DMS 273 treated with DMSO at 0.1 percent for 48 hours (cell line): Measurements from ENCODE around the gene KCNJ5.

Source experiments
- DNase-seq: peaks from one replicate; lab custom pipeline; 2025; lab: John Stamatoyannopoulos, UW

Gene KCNJ5

GRCh38 chr11:128890543-128891368 is at the start of gene KCNJ5:
Gene KCNJ5 (plus strand): TSS chr11:128891356. CDS start chr11:128911274, 19,918 bp downstream.
- no peak for DNase-seq

- no peak for DNase-seq
Measured at GRCh38 chr11:128841461-128842072, 49.6 kb upstream of the KCNJ5 start.

GRCh38 chr11:128843198-128843785 is 47.9 kb upstream of the KCNJ5 start:
- DNase-seq = no peak

- no peak for DNase-seq
Measured at GRCh38 chr11:128845334-128845780, 45.8 kb upstream of the KCNJ5 start.

- DNase-seq = no peak
Measured at GRCh38 chr11:128846985-128847384, 44.2 kb upstream of the KCNJ5 start.

GRCh38 chr11:128848815-128849455 is 42.2 kb upstream of the KCNJ5 start:
- peak; percentile 0 for DNase-seq

- DNase-seq = no peak
Measured at GRCh38 chr11:128852327-128853023, 38.7 kb upstream of the KCNJ5 start.

- DNase-seq = no peak
Measured at GRCh38 chr11:128853559-128853958, 37.6 kb upstream of the KCNJ5 start.

- no peak for DNase-seq
Measured at GRCh38 chr11:128854841-128855240, 36.3 kb upstream of the KCNJ5 start.

- no peak for DNase-seq
Measured at GRCh38 chr11:128856241-128856640, 34.9 kb upstream of the KCNJ5 start.

- DNase-seq = no peak
Measured at GRCh38 chr11:128857341-128857740, 33.8 kb upstream of the KCNJ5 start.

GRCh38 chr11:128859563-128860441 is 31.4 kb upstream of the KCNJ5 start:
- DNase-seq = no peak

- DNase-seq = no peak
Measured at GRCh38 chr11:128860571-128861361, 30.4 kb upstream of the KCNJ5 start.

- DNase-seq = no peak
Measured at GRCh38 chr11:128862406-128862805, 28.8 kb upstream of the KCNJ5 start.

GRCh38 chr11:128862908-128863660 is 28.1 kb upstream of the KCNJ5 start:
- DNase-seq = no peak

- no peak for DNase-seq
Measured at GRCh38 chr11:128865490-128865889, 25.7 kb upstream of the KCNJ5 start.

- no peak for DNase-seq
Measured at GRCh38 chr11:128867277-128867676, 23.9 kb upstream of the KCNJ5 start, which contains the start of gene KCNJ1. Gene KCNJ1 (minus strand): TSS chr11:128867296. CDS start chr11:128840243, 27,053 bp downstream.

- DNase-seq = no peak
Measured at GRCh38 chr11:128868841-128869671, 22.1 kb upstream of the KCNJ5 start.
